ENCODE measurements around the gene TTC39A. TPM values are rescaled to one million over a fixed set of nuclear protein-coding genes. Genes with fewer than 3 reads are reported as not detected.
"Not testable (repeated sequence)": the region's sequence is repeated elsewhere in the genome, so short reads cannot be mapped to it uniquely, and the experiment has no call there.

Gene TTC39A
- total RNA-seq, 4 donors from 2014 or later, result 0.26 to 2.5 (median 1.3) TPM

DNA sequence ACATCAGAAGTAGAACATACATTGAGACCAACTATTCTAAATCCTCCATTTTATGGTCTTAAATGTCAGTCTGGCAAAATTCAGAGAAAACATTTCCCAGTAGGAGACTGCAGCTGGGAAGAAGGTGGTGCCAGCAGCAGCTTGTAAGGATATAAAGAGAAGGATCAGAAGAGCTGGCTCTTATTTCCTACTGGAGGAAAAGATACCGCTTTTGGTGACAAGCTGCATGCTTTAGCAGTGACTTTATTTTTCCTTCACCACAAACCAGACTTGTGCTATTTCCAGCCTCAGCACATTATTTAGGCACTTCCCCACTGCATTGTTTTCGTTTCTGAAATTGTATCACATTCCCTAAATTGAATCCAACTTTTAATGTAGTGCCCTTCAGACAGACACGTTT, 65.9 kb downstream of the TTC39A start:
- Histone ChIP-seq H3K27me3 (no peaks in the 10 kb centered on the region), H3K27ac (peak overlapping the region in 1 of 2 donors; percentile 53), H3K4me3 (no peak overlapping the region), H3K4me1 (no peaks in the 10 kb centered on the region), H3K36me3 (no peaks in the 10 kb centered on the region), H3K9me3 (no peaks in the 10 kb centered on the region)
- TF ChIP-seq, protein P1, sequence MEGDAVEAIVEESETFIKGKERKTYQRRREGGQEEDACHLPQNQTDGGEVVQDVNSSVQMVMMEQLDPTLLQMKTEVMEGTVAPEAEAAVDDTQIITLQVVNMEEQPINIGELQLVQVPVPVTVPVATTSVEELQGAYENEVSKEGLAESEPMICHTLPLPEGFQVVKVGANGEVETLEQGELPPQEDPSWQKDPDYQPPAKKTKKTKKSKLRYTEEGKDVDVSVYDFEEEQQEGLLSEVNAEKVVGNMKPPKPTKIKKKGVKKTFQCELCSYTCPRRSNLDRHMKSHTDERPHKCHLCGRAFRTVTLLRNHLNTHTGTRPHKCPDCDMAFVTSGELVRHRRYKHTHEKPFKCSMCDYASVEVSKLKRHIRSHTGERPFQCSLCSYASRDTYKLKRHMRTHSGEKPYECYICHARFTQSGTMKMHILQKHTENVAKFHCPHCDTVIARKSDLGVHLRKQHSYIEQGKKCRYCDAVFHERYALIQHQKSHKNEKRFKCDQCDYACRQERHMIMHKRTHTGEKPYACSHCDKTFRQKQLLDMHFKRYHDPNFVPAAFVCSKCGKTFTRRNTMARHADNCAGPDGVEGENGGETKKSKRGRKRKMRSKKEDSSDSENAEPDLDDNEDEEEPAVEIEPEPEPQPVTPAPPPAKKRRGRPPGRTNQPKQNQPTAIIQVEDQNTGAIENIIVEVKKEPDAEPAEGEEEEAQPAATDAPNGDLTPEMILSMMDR (IDR thresholded peaks at IDR 0.05), result no peak
- TF ChIP-seq POLR2A (IDR thresholded peaks at IDR 0.05), result no peak
- intact Hi-C loops (cut with DNase I; ENCODE audit: low total_unique reads), result no loop called here
- DNase-seq, result no peak

DNA sequence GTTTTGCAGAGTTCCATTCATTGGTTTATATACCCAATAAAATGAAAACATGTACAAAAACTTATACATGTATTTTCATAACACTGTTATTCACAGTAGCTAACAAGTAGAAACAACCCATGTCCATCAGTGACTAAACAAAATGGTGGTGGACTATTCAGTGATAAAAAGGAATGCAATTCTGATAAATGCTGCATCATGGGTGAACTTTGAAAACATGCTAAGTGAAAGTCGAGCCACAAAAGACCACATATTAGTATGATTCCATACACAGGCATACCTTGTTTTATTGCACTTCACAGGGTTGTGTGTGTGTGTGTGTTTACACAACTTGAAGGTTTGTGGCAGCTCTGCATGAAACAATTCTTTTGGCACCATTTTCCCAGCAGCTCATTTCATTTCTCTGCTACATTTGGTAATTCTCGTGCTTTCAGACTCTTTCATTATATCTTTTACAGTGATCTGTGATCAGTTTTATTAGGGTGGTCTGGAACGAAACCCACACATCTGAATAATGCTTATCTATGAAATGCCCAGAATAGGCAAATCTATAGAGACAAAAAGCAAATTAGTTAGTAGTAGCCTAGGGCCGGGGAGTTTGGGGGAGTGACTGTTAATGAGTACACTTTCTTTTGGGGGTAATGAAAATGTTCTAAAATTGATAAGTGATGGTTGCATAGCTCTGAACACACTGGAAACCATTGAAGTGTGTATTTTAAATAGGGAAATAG, 67.0 kb downstream of the TTC39A start:
- H3K27ac ChIP-seq, result no peak overlapping the region
- DNase-seq, result no peak
- peaks cover 0 to 8% of the 10 kb centered on the region in 2 donors for H3K4me1 ChIP-seq
- no peaks in the 10 kb centered on the region for H3K9me3 ChIP-seq
- no peaks in the 10 kb centered on the region for H3K36me3 ChIP-seq
- intact Hi-C loops (cut with DNase I; ENCODE audit: low total_unique reads), result no loop called here
- TF ChIP-seq, protein P1 (IDR thresholded peaks at IDR 0.05), result no peak
- TF ChIP-seq POLR2A (IDR thresholded peaks at IDR 0.05), result no peak
- no peaks in the 10 kb centered on the region for H3K27me3 ChIP-seq
- no peak overlapping the region for H3K4me3 ChIP-seq

DNA sequence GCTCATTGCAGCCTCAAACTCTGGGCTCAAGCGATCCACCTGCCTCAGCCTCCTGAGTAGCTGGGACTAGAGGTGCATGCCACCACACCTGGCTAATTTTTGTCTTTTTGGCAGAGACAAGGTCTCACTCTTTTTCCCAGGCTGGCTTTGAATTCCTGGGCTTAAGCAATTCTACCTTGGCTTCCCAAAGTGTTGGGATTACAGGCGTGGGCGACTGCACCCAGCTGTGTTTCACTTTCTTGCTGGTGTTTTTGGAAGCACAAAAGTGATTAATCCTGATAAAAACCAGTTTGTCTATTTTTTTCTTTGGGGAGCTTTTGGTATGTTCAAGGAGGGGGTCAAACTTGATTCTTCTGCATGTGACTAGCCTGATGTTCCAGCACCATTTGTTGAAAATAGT, 75.0 kb downstream of the TTC39A start:
- no peak overlapping the region for H3K27ac ChIP-seq

DNA sequence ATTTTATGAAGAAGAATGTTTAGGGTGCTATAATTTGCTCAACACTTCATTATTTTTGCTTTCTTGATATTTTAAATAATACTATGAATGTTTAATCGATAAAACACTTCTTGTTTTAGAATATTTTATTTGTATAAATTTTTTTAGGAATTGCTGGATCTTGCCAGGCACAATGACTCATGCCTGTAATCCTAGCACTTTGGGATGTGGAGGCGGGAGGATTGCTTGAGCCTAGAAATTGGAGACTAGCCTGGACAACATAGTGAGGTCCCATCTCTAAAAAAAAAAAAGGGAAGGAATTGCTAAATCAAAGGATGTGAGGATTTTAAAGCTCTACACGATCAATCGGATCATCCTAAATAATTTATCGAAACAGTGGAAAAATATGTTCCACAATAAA, 76.7 kb downstream of the TTC39A start:
- H3K27ac ChIP-seq, result no peak overlapping the region
- intact Hi-C loops (cut with DNase I; ENCODE audit: low total_unique reads), result no loop called here
- TF ChIP-seq POLR2A (IDR thresholded peaks at IDR 0.05), result no peak
- TF ChIP-seq, protein P1 (IDR thresholded peaks at IDR 0.05), result no peak
- H3K4me3 ChIP-seq, result no peak overlapping the region
- peaks cover 0 to 1% of the 10 kb centered on the region in 2 donors for H3K4me1 ChIP-seq
- H3K9me3 ChIP-seq, result no peaks in the 10 kb centered on the region
- DNase-seq, result no peak
- no peaks in the 10 kb centered on the region for H3K27me3 ChIP-seq
- no peaks in the 10 kb centered on the region for H3K36me3 ChIP-seq

More for the DNA sequence above, 75.0 kb downstream of the TTC39A start:
- Histone ChIP-seq H3K27me3 (no peaks in the 10 kb centered on the region), H3K9me3 (no peaks in the 10 kb centered on the region), H3K36me3 (no peaks in the 10 kb centered on the region), H3K4me3 (no peak overlapping the region), H3K4me1 (peaks cover 0 to 8% of the 10 kb centered on the region in 2 donors)
- no peak for TF ChIP-seq POLR2A (IDR thresholded peaks at IDR 0.05)
- TF ChIP-seq, protein P1 (IDR thresholded peaks at IDR 0.05), result no peak
- DNase-seq, result no peak
- intact Hi-C loops (cut with DNase I; ENCODE audit: low total_unique reads), result no loop called here

DNA sequence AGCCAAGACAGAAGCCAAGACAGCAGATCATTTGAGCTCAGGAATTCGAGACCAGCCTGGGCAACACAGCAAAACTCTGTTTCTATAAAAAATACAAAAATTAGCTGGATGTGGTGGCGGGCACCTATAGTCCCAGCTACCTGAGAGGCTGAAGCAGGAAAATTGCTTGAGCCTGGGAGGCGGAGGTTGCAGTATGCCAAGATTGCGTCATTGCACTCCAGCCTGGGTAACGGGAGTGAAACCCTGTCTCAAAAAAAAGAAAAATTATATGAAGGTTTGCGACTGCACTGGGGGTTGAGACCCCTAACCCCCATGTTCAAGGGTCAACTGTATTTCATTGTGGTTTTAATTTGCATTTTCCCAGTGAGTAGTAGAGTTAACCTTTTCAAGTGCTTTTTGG, 78.0 kb downstream of the TTC39A start:
- no peak for DNase-seq
- H3K36me3 ChIP-seq, result no peaks in the 10 kb centered on the region
- intact Hi-C loops (cut with DNase I; ENCODE audit: low total_unique reads), result no loop called here

DNA sequence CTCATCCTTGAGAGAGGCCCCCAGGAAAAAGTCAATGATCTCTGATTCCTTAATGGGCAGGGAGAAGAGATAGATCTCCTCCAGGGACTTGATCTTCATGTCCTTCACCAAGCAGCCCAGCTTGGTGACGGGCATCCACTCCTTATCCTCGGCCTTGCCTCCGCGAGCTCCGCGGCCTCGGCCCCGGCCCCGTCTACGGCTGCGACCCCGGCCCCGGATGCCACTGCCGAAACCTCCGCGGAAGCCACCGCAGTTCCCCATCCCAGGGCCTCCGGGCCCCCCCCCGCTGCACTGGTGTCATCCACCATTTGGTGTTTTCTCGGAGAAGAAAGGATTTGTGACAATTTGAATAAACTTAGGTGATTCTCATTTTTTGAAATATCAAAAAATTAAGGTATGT, 79.2 kb downstream of the TTC39A start:
- H3K9me3 ChIP-seq; DNase-seq; H3K4me1 ChIP-seq; H3K27ac ChIP-seq; H3K27me3 ChIP-seq; H3K36me3 ChIP-seq; intact Hi-C loops (cut with DNase I; ENCODE audit: low total_unique reads); H3K4me3 ChIP-seq: not testable (repeated sequence)

More for the DNA sequence above, 78.0 kb downstream of the TTC39A start:
- no peaks in the 10 kb centered on the region for H3K9me3 ChIP-seq
- H3K4me1 ChIP-seq, result no peaks in the 10 kb centered on the region
- H3K27ac ChIP-seq, result no peak overlapping the region
- H3K27me3 ChIP-seq, result no peaks in the 10 kb centered on the region
- H3K4me3 ChIP-seq, result no peak overlapping the region
- TF ChIP-seq, protein P1 (IDR thresholded peaks at IDR 0.05), result no peak
- no peak for TF ChIP-seq POLR2A (IDR thresholded peaks at IDR 0.05)

DNA sequence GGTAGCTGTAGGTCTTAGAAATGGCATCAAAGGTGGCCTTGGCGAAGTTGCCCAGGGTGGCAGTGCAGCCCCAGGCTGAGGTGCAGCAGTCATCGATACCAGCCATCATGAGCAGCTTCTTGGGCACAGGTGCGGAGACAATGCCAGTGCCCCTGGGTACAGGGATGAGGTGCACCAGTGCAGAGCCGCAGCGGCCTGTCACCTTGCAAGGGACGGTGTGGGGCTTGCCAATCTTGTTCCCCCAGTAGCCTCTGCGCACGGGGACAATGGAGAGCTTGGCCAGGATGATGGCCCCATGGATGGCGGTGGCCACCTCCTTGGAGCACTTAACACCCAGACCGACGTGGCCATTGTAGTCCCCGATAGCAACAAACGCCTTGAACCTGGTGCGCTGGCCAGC, 79.6 kb downstream of the TTC39A start:
- H3K27ac ChIP-seq; H3K36me3 ChIP-seq; H3K27me3 ChIP-seq; intact Hi-C loops (cut with DNase I; ENCODE audit: low total_unique reads); DNase-seq; H3K4me3 ChIP-seq; H3K9me3 ChIP-seq; H3K4me1 ChIP-seq: not testable (repeated sequence)

Data from uterus (tissue), 4 donors.